MM.1S (cell line): ENCODE measurements around the gene PERM1.

Experiments
- DNase-seq: peaks from one replicate; pipeline ENCODE4 v3.0.0-alpha.2; 2015
- H2AFZ ChIP-seq: fragments of 300-600 bp; sonication (generic); 2 replicates; pipeline ENCODE4 v1.6.0; 2016; ENCODE audit warnings: antibody characterized with exemption, low read length
- H3F3A ChIP-seq: fragments of 300-600 bp; sonication (generic); 2 replicates; pipeline ENCODE4 v1.6.1; 2016; ENCODE audit warnings: mild to moderate bottlenecking, antibody characterized with exemption, low read length, moderate library complexity, mixed read lengths; ENCODE audit not compliant: insufficient read depth
- H3K27ac ChIP-seq: fragments of 300-600 bp; sonication (generic); 2 replicates; pipeline ENCODE4 v1.5.1; 2016; ENCODE audit warnings: mild to moderate bottlenecking, low read length
- H3K27me3 ChIP-seq: fragments of 300-600 bp; sonication (generic); replicated peaks from 2 replicates; pipeline ENCODE4 v1.6.0; 2016; ENCODE audit warnings: low read length; ENCODE audit not compliant: insufficient read depth
- H3K36me3 ChIP-seq: fragments of 300-600 bp; sonication (generic); replicated peaks from 2 replicates; pipeline ENCODE4 v1.6.1; 2016; ENCODE audit warnings: mild to moderate bottlenecking, low read length, mixed read lengths; ENCODE audit not compliant: insufficient read depth
- H3K4me1 ChIP-seq: fragments of 300-600 bp; sonication (generic); 2 replicates; pipeline ENCODE4 v1.6.1; 2016; ENCODE audit warnings: low read length, mixed read lengths
- H3K4me2 ChIP-seq: fragments of 300-600 bp; sonication (generic); 2 replicates; pipeline ENCODE4 v1.6.0; 2016; ENCODE audit warnings: low read depth, low read length
- H3K4me3 ChIP-seq: fragments of 300-600 bp; sonication (generic); 2 replicates; pipeline ENCODE4 v1.5.1; 2016; ENCODE audit warnings: low read length, mixed read lengths
- H3K79me2 ChIP-seq: fragments of 300-600 bp; sonication (generic); 2 replicates; pipeline ENCODE4 v1.6.1; 2016; ENCODE audit warnings: mixed run types, low read length, mixed read lengths
- H3K9ac ChIP-seq: fragments of 300-600 bp; sonication (generic); 2 replicates; pipeline ENCODE4 v1.6.1; 2016; ENCODE audit warnings: low read length, mixed read lengths
- H3K9me2 ChIP-seq: fragments of 300-600 bp; sonication (generic); replicated peaks from 2 replicates; pipeline ENCODE4 v1.6.1; 2016; ENCODE audit warnings: mild to moderate bottlenecking, low read length, mixed read lengths; ENCODE audit not compliant: insufficient read depth
- H3K9me3 ChIP-seq: fragments of 300-600 bp; sonication (generic); replicated peaks from 2 replicates; pipeline ENCODE4 v1.6.1; 2016; ENCODE audit warnings: mild to moderate bottlenecking, low read length, mixed read lengths; ENCODE audit not compliant: insufficient read depth
- H4K20me1 ChIP-seq: fragments of 300-600 bp; sonication (generic); 2 replicates; pipeline ENCODE4 v1.6.1; 2016; ENCODE audit warnings: mild to moderate bottlenecking, low read length, moderate library complexity, mixed read lengths; ENCODE audit not compliant: insufficient read depth
- CTCF ChIP-seq: fragments of 300-600 bp; sonication (generic); IDR thresholded peaks from 2 replicates; pipeline ENCODE4 v1.5.1; 2016; ENCODE audit warnings: antibody characterized with exemption, low read length, mixed read lengths
- EZH2 ChIP-seq: fragments of 300-600 bp; sonication (generic); optimal IDR thresholded peaks from 2 replicates; pipeline ENCODE3; 2017; ENCODE audit warnings: low read depth, mild to moderate bottlenecking, antibody characterized with exemption, low read length, mixed read lengths
- EZH2phosphoT487 ChIP-seq: fragments of 300-600 bp; sonication (generic); IDR thresholded peaks from 2 replicates; pipeline ENCODE4 v1.6.1; 2018; ENCODE audit warnings: antibody characterized with exemption, low read length

Gene PERM1

GRCh38 chr1:933603-933940 is 48.3 kb downstream of the PERM1 start:
- no peak overlapping the region for H3K9ac ChIP-seq
- no peak overlapping the region for H3K4me3 ChIP-seq
- H3K9me3 ChIP-seq = no peaks in the 10 kb centered on the region
- no peaks in the 10 kb centered on the region for H4K20me1 ChIP-seq
- H3K27ac ChIP-seq = no peak overlapping the region
- no peaks in the 10 kb centered on the region for H3F3A ChIP-seq
- no peaks in the 10 kb centered on the region for H3K4me1 ChIP-seq
- TF ChIP-seq EZH2 = no peak
- TF ChIP-seq EZH2phosphoT487 = no peak
- no peak for TF ChIP-seq CTCF
- H3K27me3 ChIP-seq = peaks cover 86% of the 10 kb centered on the region
- H3K36me3 ChIP-seq = no peaks in the 10 kb centered on the region
- no peaks in the 10 kb centered on the region for H3K9me2 ChIP-seq
- H3K79me2 ChIP-seq = no peaks in the 10 kb centered on the region
- DNase-seq = no peak
- no peak overlapping the region for H2AFZ ChIP-seq
- no peak overlapping the region for H3K4me2 ChIP-seq

GRCh38 chr1:932776-933602 is 48.9 kb downstream of the PERM1 start:
- Histone ChIP-seq H3K27ac (no peak overlapping the region), H3K27me3 (peaks cover 86% of the 10 kb centered on the region), H3K36me3 (no peaks in the 10 kb centered on the region), H4K20me1 (no peaks in the 10 kb centered on the region), H3K79me2 (no peaks in the 10 kb centered on the region), H3K9ac (no peak overlapping the region), H3K9me3 (no peaks in the 10 kb centered on the region), H2AFZ (no peak overlapping the region), H3K4me2 (no peak overlapping the region), H3K4me1 (no peaks in the 10 kb centered on the region), H3F3A (no peaks in the 10 kb centered on the region), H3K9me2 (no peaks in the 10 kb centered on the region), H3K4me3 (no peak overlapping the region)
- no peak for DNase-seq
- TF ChIP-seq CTCF (no peak), EZH2 (no peak), EZH2phosphoT487 (no peak)

GRCh38 chr1:932173-932510 is 49.8 kb downstream of the PERM1 start:
- Histone ChIP-seq H3K4me2 (no peak overlapping the region), H2AFZ (no peak overlapping the region), H3K9me2 (no peaks in the 10 kb centered on the region), H3K27me3 (peaks cover 87% of the 10 kb centered on the region), H3K4me1 (no peaks in the 10 kb centered on the region), H3F3A (no peaks in the 10 kb centered on the region), H3K27ac (no peak overlapping the region), H3K9me3 (no peaks in the 10 kb centered on the region), H3K79me2 (no peaks in the 10 kb centered on the region), H3K9ac (no peak overlapping the region), H4K20me1 (no peaks in the 10 kb centered on the region), H3K4me3 (no peak overlapping the region), H3K36me3 (no peaks in the 10 kb centered on the region)
- TF ChIP-seq EZH2 (no peak), CTCF (no peak), EZH2phosphoT487 (no peak)
- DNase-seq = no peak
